K562 (cell line): Measurements from ENCODE around the gene VPS13D. TPM values are rescaled to one million over a fixed set of nuclear protein-coding genes. Genes with fewer than 3 reads are reported as not detected.

Experiments used
- ATAC-seq: fragments of 200-7000 bp; cut with Tn5 transposase; 3 replicates; pipeline ENCODE4 v1.9.1; 2020; ENCODE audit warnings: moderate library complexity
- BruUV-seq: library from RNA; stranded (reverse); fragments of 400-500 nt; replicated peaks from 2 replicates; lab custom pipeline; 2021; lab: Mats Ljungman, UMichigan
- CTCF ChIA-PET: fragments of 300-600 bp; formaldehyde crosslinking; extraction: SDS; loops from one replicate; lab custom pipeline; 2021; ENCODE audit warnings: low intra/inter-chr PET ratio; lab: Yijun Ruan, JAX
- POLR2A ChIA-PET: fragments of 300-600, 350-650 bp; sonication (Branson Sonifier 250); formaldehyde crosslinking; extraction: SDS; loops from one replicate; lab custom pipeline; 2021; ENCODE audit warnings: antibody characterized with exemption, inconsistent platforms; lab: Yijun Ruan, JAX
- DNase-seq, 4 experiments: peaks; one replicate each; pipeline versions ENCODE4 v3.0.0 to v3.0.0-alpha.2; 2011 to 2018; ENCODE audit warnings: low spot score in 3 of 4, mixed read lengths in 3 of 4; ENCODE audit errors: extremely low read depth in 1 of 4
- FAIRE-seq: peaks from 2 replicates; lab custom pipeline; 2011; peaks lifted over from hg19 to GRCh38; lab: Jason Lieb, UNC
- H2AFZ ChIP-seq: 2 replicates; pipeline ENCODE4 v1.6.0; 2011; ENCODE audit warnings: low read depth, low read length, control low read depth, inconsistent platforms
- H3K27ac ChIP-seq: fragments of 200-600 bp; 3 replicates; pipeline ENCODE4 v1.8.0; 2011; ENCODE audit warnings: low read depth, mild to moderate bottlenecking, control low read depth, inconsistent platforms, low read length, moderate library complexity, mixed read lengths; ENCODE audit errors: extremely low read depth
- H3K27me3 ChIP-seq, 2 experiments: fragments of 300-600 bp in 1 of 2; 2 replicates in 1 of 2; 3 replicates in 1 of 2; pipeline versions ENCODE4 v1.6.0 to v1.8.0; 2011; ENCODE audit warnings: inconsistent platforms in 2 of 2, low read length in 2 of 2, mild to moderate bottlenecking in 1 of 2, mixed read lengths in 1 of 2, moderate library complexity in 1 of 2; ENCODE audit not compliant: control insufficient read depth in 2 of 2, insufficient read depth in 2 of 2
- H3K36me3 ChIP-seq: fragments of 300-600 bp; 3 replicates; pipeline ENCODE4 v1.8.0; 2011; ENCODE audit warnings: mild to moderate bottlenecking, low read length, inconsistent platforms; ENCODE audit not compliant: control insufficient read depth, insufficient read depth
- H3K4me1 ChIP-seq, 2 experiments: fragments of 200-600 bp in 1 of 2; replicated peaks in 1 of 2; 2 replicates in 1 of 2; 3 replicates in 1 of 2; pipeline versions ENCODE4 v1.5.1 to v1.8.0; 2011; ENCODE audit warnings: inconsistent platforms in 2 of 2, low read length in 2 of 2, mild to moderate bottlenecking in 1 of 2, mixed read lengths in 1 of 2, moderate library complexity in 1 of 2; ENCODE audit not compliant: control insufficient read depth in 2 of 2, insufficient read depth in 2 of 2
- H3K4me2 ChIP-seq: 2 replicates; pipeline ENCODE4 v1.6.1; 2011; ENCODE audit warnings: low read length, control low read depth, inconsistent platforms, mixed read lengths; ENCODE audit not compliant: insufficient read depth
- H3K4me3 ChIP-seq: fragments of 200-600 bp; sonication (generic), shearing (Covaris generic); 2 replicates; pipeline ENCODE4 v1.5.1; 2016; ENCODE audit warnings: control low read depth, inconsistent platforms
- H3K79me2 ChIP-seq: fragments of 200-600 bp; 3 replicates; pipeline ENCODE4 v1.8.0; 2011; ENCODE audit warnings: low read length, inconsistent platforms; ENCODE audit not compliant: control insufficient read depth, insufficient read depth
- H3K9ac ChIP-seq, 2 experiments: 2 replicates each; pipeline versions ENCODE4 v1.6.0 to v1.6.1; 2011; ENCODE audit warnings: low read depth in 2 of 2, low read length in 2 of 2, control low read depth in 1 of 2, inconsistent platforms in 1 of 2, mild to moderate bottlenecking in 1 of 2, mixed read lengths in 1 of 2; ENCODE audit not compliant: insufficient read depth in 1 of 2
- H3K9me1 ChIP-seq: one replicate; pipeline ENCODE4 v1.6.0; 2011; ENCODE audit warnings: inconsistent platforms, mild to moderate bottlenecking, low read length, moderate library complexity; ENCODE audit not compliant: control insufficient read depth, insufficient read depth
- H3K9me3 ChIP-seq: replicated peaks from 2 replicates; pipeline ENCODE4 v1.5.1; 2011; ENCODE audit warnings: low read depth, low read length, inconsistent platforms; ENCODE audit not compliant: control insufficient read depth, insufficient read depth
- H4K20me1 ChIP-seq: replicated peaks from 2 replicates; pipeline ENCODE4 v1.6.1; 2011; ENCODE audit warnings: low read length, inconsistent platforms, mixed read lengths; ENCODE audit not compliant: control insufficient read depth, insufficient read depth
- CCAR2 ChIP-seq: fragments of 200-400 bp; formaldehyde crosslinking; IDR thresholded peaks from 2 replicates; pipeline ENCODE4 v1.6.1; 2017; ENCODE audit warnings: mild to moderate bottlenecking, low read depth, low read length
- CHCHD3 ChIP-seq: fragments of 250-450 bp; sonication (Bioruptor Pico); IDR thresholded peaks from 2 replicates; pipeline ENCODE4 v2.1.2; 2022; ENCODE audit warnings: mild to moderate bottlenecking
- EGR1 ChIP-seq: fragments of 450-650 bp; conservative IDR thresholded peaks from 2 replicates; pipeline ENCODE4 v1.6.1; 2017; ENCODE audit warnings: mild to moderate bottlenecking
- NCOA6 ChIP-seq: fragments of 450-650 bp; IDR thresholded peaks from 2 replicates; pipeline ENCODE4 v1.6.1; 2017; ENCODE audit warnings: mild to moderate bottlenecking
- SRSF7 ChIP-seq: fragments of 200-400 bp; formaldehyde crosslinking; optimal IDR thresholded peaks from 2 replicates; pipeline ENCODE3; 2017; ENCODE audit warnings: mild to moderate bottlenecking, low read depth, low read length
- TOE1 ChIP-seq, 2 experiments: fragments of 450-650 bp in 1 of 2; sonication (generic) in 1 of 2; formaldehyde crosslinking in 1 of 2; IDR thresholded peaks; 2 replicates each; pipeline versions ENCODE4 v1.7.1 to v1.8.0; 2016 to 2022; ENCODE audit warnings: borderline replicate concordance in 2 of 2, mild to moderate bottlenecking in 2 of 2, antibody characterized with exemption in 1 of 2, inconsistent platforms in 1 of 2, low read depth in 1 of 2, missing genetic modification reagents in 1 of 2, moderate library complexity in 1 of 2
- WGBS: fragments of 100-300 bp; shearing (Covaris generic); methylation state at CpG from one replicate; pipeline ENCODE4 v1.1.6; 2016; ENCODE audit warnings: low coverage, mixed read lengths; ENCODE audit not compliant: insufficient coverage; ENCODE audit errors: missing lambda C conversion rate; 5-methylcytosine and 5-hydroxymethylcytosine counted together
- in situ Hi-C: fragments of 300-500 bp; cut with MboI; formaldehyde crosslinking; loops from 4 replicates; pipeline ENCODE4 v1.15.0; 2018; ENCODE audit warnings: inconsistent platforms, mixed read lengths
- intact Hi-C: fragments of 100-400 bp; cut with micrococcal nuclease; formaldehyde crosslinking; loops from 2 replicates; pipeline ENCODE4 v1.14.2; 2022
- polyA plus RNA-seq, 8 experiments: library from polyadenylated mRNA; depleted of rRNA in 4 of 8; stranded (reverse) in 5 of 8; unstranded in 3 of 8; fragments of >200 nt; fragmentation: Nextera tagmentation in 2 of 8; fragmentation: Illumina TruSeq in 1 of 8; extraction: Ambion mirVana in 2 of 8; extraction: Trizol in 1 of 8; gene quantifications; 2 replicates each; pipeline versions ENCODE4 v1.2.1 to v1.2.3, GENCODE V29; 2011 to 2014; ENCODE audit warnings: inconsistent platforms in 1 of 8, missing spikeins in 1 of 8
- total RNA-seq, 7 experiments: library from RNA; depleted of rRNA in 6 of 7; stranded (reverse); fragments of >200 nt in 6 of 7; fragmentation: Illumina TruSeq in 2 of 7; extraction: Trizol in 2 of 7; gene quantifications; 2 replicates each; pipeline versions ENCODE4 v1.2.1 to v1.2.3, GENCODE V29; 2011 to 2021; ENCODE audit warnings: low replicate concordance in 1 of 7
- TF ChIP-seq, protein P1 (sequence below): fragments of 450-650 bp; IDR thresholded peaks from 2 replicates; pipeline ENCODE4 v1.6.1; 2018; ENCODE audit not compliant: partially characterized antibody
- TF ChIP-seq, protein P2 (sequence below): sonication (generic); formaldehyde crosslinking; IDR thresholded peaks from 2 replicates; pipeline ENCODE4 v1.9.0; 2022; ENCODE audit warnings: mild to moderate bottlenecking, missing genetic modification reagents
- TF ChIP-seq, protein P3 (sequence below): fragments of 200-800 bp; sonication (Bioruptor generic); IDR thresholded peaks from 2 replicates; pipeline ENCODE4 v1.6.1; 2017; ENCODE audit warnings: missing genetic modification characterization, missing compliant biosample characterization

VPS13D gene
- total and polyA plus RNA-seq, 9 of the 15 experiments (the other 6 are each of a cell fraction or from before 2014, with no cell fraction given) = 6.1 to 51.5 (median 38.5) TPM

DNA sequence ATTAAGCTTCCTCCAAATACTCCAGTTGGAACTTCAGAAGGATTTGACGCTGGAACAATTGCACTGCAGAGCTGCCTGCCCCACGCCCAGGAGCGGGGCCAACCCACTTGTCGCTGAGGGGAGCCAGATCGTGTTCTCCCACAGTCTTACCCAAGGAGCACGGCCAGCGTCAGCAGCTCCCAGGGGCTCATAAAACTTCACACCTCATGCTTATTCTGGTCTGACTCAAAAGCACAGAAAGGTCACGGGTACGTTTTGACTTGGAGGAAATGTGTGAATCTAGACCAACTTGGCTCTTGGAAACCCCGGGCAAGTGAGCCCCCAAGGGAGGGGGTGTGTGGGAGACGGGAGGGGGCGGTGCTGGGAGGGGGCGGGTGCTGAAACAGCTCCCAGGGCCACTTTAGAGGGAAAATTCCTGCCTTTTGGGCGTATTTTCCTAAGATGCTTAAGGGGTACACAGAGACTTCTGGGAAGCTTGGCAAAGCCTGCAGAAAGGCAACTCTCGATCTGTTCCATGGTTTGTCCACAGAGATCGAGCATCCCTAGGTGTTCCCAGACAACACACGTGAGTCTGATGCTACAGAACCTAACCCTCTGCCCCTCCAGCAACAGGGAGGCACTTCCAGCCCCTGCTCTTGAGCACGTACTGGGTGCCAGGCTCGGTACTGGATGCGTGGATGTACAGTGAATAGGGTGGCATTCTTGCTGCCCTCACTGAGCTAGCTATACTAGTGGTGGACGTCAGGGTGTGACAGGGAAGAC, 289.3 kb downstream of the VPS13D start:
- H3K27ac ChIP-seq = no peak overlapping the region
- no peak for TF ChIP-seq TOE1 (IDR thresholded peaks at IDR 0.05; ENCODE audit: borderline replicate concordance)
- no peak for TF ChIP-seq TOE1 (CRISPR knock-in tag; IDR thresholded peaks at IDR 0.05; ENCODE audit: borderline replicate concordance, low read depth)
- TF ChIP-seq, protein P1, sequence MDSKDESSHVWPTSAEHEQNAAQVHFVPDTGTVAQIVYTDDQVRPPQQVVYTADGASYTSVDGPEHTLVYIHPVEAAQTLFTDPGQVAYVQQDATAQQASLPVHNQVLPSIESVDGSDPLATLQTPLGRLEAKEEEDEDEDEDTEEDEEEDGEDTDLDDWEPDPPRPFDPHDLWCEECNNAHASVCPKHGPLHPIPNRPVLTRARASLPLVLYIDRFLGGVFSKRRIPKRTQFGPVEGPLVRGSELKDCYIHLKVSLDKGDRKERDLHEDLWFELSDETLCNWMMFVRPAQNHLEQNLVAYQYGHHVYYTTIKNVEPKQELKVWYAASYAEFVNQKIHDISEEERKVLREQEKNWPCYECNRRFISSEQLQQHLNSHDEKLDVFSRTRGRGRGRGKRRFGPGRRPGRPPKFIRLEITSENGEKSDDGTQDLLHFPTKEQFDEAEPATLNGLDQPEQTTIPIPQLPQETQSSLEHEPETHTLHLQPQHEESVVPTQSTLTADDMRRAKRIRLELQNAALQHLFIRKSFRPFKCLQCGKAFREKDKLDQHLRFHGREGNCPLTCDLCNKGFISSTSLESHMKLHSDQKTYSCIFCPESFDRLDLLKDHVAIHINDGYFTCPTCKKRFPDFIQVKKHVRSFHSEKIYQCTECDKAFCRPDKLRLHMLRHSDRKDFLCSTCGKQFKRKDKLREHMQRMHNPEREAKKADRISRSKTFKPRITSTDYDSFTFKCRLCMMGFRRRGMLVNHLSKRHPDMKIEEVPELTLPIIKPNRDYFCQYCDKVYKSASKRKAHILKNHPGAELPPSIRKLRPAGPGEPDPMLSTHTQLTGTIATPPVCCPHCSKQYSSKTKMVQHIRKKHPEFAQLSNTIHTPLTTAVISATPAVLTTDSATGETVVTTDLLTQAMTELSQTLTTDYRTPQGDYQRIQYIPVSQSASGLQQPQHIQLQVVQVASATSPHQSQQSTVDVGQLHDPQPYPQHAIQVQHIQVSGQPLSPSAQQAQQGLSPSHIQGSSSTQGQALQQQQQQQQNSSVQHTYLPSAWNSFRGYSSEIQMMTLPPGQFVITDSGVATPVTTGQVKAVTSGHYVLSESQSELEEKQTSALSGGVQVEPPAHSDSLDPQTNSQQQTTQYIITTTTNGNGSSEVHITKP = peak; percentile 84
- TF ChIP-seq SRSF7 = no peak
- TF ChIP-seq, protein P2, sequence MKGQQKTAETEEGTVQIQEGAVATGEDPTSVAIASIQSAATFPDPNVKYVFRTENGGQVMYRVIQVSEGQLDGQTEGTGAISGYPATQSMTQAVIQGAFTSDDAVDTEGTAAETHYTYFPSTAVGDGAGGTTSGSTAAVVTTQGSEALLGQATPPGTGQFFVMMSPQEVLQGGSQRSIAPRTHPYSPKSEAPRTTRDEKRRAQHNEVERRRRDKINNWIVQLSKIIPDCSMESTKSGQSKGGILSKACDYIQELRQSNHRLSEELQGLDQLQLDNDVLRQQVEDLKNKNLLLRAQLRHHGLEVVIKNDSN (CRISPR knock-in tag) = no peak
- TF ChIP-seq, protein P3, sequence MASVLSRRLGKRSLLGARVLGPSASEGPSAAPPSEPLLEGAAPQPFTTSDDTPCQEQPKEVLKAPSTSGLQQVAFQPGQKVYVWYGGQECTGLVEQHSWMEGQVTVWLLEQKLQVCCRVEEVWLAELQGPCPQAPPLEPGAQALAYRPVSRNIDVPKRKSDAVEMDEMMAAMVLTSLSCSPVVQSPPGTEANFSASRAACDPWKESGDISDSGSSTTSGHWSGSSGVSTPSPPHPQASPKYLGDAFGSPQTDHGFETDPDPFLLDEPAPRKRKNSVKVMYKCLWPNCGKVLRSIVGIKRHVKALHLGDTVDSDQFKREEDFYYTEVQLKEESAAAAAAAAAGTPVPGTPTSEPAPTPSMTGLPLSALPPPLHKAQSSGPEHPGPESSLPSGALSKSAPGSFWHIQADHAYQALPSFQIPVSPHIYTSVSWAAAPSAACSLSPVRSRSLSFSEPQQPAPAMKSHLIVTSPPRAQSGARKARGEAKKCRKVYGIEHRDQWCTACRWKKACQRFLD (CRISPR knock-in tag) = no peak
- 0 out of 2 replicates have a peak, but pooled peaks have one; percentile 22 for TF ChIP-seq EGR1
- no peak for TF ChIP-seq CHCHD3 (CRISPR knock-in tag)
- TF ChIP-seq NCOA6 = no peak
- no peak for TF ChIP-seq CCAR2
- TF ChIP-seq, all 486 proteins: peak for 2
- Histone ChIP-seq H3K4me1 (peaks cover 4% of the 10 kb centered on the region in 2 experiments; a peak in 3 of 5 replicates), H3K4me2 (no peak overlapping the region), H3K9me3 (no peaks in the 10 kb centered on the region), H3K27me3 (no peaks in the 10 kb centered on the region), H3K9ac (peak overlapping the region in 1 of 2 experiments; percentile 84; a peak in 2 of 4 replicates), H2AFZ (peak overlapping the region; percentile 49), H3K79me2 (no peaks in the 10 kb centered on the region), H3K9me1 (no peaks in the 10 kb centered on the region), H3K36me3 (no peaks in the 10 kb centered on the region), H3K4me3 (no peak overlapping the region), H4K20me1 (no peaks in the 10 kb centered on the region)
- intact Hi-C loops = no loop called here
- FAIRE-seq = no peak
- DNase-seq = no peak
- in situ Hi-C loops = no loop called here
- ChIA-PET CTCF (no interaction called here), POLR2A (interaction anchor here (1.2 to 2.0 kb wide), 2 partner anchors 9 kb away, joined by 4 to 8 read pairs; no protein-coding TSS in a partner anchor)
- 68% methylated on average over 21 of the region's 21 CpGs for WGBS
- ATAC-seq = peak; percentile 33
- no TSS peak for BruUV-seq
